ENCODE measurements around the gene ITK. TPM values are rescaled to one million over a fixed set of nuclear protein-coding genes. Genes with fewer than 3 reads are reported as not detected.

Gene ITK
- total RNA-seq, 1 donor, result not detected

DNA sequence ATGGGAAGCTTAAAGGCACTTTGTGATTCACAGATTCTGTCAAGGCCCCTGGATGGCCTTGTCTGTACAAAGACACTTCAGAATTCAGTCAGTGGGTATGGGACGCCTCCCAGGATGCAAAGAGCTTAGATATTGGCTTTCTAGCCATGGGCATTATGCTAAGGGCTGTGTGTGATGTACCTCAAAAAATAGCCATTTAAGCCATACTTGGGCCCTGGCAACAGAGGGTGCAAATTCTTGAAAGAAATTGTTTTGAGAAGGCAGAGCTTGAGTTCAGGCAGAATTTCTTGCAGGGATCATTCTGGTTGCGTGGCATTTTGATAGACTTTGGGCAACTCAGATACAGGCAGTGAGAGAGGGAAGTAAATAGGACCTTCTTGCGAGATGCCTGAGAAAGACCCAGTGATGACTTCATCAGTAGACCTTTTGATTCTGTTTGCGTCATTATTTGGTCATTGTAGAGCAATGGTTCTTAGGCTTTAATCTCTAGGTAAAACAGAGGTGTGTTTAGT lies 89.2 kb downstream of the ITK start:
- no peak for DNase-seq (ENCODE audit: low read depth)
- no peak overlapping the region for H3K4me3 ChIP-seq (ENCODE audit: low read depth, low read length)
- TF ChIP-seq, protein P1, sequence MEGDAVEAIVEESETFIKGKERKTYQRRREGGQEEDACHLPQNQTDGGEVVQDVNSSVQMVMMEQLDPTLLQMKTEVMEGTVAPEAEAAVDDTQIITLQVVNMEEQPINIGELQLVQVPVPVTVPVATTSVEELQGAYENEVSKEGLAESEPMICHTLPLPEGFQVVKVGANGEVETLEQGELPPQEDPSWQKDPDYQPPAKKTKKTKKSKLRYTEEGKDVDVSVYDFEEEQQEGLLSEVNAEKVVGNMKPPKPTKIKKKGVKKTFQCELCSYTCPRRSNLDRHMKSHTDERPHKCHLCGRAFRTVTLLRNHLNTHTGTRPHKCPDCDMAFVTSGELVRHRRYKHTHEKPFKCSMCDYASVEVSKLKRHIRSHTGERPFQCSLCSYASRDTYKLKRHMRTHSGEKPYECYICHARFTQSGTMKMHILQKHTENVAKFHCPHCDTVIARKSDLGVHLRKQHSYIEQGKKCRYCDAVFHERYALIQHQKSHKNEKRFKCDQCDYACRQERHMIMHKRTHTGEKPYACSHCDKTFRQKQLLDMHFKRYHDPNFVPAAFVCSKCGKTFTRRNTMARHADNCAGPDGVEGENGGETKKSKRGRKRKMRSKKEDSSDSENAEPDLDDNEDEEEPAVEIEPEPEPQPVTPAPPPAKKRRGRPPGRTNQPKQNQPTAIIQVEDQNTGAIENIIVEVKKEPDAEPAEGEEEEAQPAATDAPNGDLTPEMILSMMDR (IDR thresholded peaks at IDR 0.05; ENCODE audit: insufficient read depth, low read depth, low read length), result no peak

DNA sequence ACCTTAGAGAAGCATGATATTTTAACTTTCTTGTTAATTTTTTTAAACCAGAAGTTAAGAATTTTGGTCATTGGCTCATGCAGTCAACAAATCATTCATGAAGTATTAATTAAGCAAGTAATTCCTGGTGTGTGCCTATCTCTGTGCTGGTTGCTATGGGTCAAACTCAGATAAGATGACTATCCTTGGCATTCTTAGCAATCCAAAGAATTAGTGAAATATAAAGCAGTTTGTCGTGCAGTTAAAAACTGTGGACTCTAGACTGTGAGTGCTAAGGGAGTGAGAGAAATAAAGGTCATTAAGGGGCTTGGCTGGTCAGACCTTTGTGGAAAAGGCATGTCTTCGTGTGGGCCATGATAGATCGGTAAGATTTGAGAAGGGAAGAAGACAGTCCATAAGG lies 90.1 kb downstream of the ITK start:
- DNase-seq (ENCODE audit: low read depth), result no peak
- no peak overlapping the region for H3K4me3 ChIP-seq (ENCODE audit: low read depth, low read length)
- TF ChIP-seq, protein P1 (IDR thresholded peaks at IDR 0.05; ENCODE audit: insufficient read depth, low read depth, low read length), result no peak

DNA sequence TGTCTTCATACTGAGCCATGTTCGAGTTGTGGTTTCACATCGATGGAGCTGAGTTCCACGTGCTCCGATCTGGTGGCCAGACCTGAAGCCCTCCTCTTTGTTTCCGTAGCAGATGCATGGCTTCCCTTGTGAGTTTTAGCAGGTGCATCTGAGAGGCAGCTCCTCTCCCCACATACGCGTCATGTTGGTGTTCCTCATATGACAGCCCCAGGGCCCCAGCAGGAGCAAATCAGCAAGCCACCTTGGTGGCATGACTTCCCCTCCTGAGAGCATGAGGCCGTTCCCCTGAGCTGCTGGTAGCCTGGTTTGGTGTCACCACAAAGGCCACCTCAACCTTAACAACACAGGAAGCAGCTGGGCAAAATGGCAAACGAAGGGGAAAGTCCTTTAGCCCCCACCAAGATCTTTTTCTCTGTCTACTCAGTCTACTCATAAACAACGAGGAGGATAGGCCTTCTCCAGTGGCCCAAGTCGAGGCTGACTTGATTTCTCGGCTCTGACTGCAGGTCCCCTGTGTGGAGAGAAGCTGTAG lies 91.2 kb downstream of the ITK start:
- TF ChIP-seq, protein P1 (IDR thresholded peaks at IDR 0.05; ENCODE audit: insufficient read depth, low read depth, low read length), result no peak
- H3K4me3 ChIP-seq (ENCODE audit: low read depth, low read length), result no peak overlapping the region
- DNase-seq (ENCODE audit: low read depth), result no peak

DNA sequence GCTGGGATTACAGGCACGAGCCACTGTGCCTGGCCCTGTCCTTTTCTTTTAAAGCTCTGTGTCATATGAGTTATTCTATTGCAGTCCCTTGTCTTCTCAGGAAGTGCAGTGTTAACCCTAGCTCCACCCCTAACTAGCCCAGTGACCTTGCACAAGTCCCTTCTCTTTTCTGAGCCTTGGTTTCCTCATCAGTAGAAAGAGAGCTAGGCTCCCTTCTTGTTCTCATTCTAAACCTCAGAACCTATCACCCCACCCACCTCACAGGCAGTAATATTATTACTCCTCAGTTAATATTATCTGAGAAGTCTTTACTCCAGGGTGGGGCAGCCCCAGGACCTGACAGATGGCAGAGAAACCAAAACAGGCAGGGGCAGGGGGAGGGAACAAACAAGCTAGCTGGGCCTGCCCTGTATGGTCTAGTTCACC lies 92.5 kb downstream of the ITK start:
- H3K4me3 ChIP-seq (ENCODE audit: low read depth, low read length), result no peak overlapping the region
- TF ChIP-seq, protein P1 (IDR thresholded peaks at IDR 0.05; ENCODE audit: insufficient read depth, low read depth, low read length), result no peak
- no peak for DNase-seq (ENCODE audit: low read depth)

DNA sequence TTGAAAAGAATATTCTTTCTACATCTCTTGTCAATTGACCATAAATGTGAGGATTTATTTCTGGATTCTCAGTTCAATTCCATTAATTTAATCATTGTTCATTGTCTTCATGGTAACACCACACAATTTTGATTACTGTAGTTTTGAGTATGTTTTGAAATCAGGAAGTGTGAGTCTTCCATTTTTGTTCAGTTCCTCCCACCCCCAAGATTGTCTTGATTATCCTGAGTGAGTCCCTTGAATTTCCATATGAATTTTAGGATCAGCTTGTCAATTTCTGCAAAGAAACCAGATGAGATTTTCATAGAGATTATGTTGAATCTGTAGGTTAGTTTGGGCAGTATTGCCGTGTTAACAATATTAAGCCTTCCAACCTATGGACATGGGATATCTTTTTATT lies 94.8 kb downstream of the ITK start:
- no peak overlapping the region for H3K4me3 ChIP-seq (ENCODE audit: low read depth, low read length)
- TF ChIP-seq, protein P1 (IDR thresholded peaks at IDR 0.05; ENCODE audit: insufficient read depth, low read depth, low read length), result no peak
- no peak for DNase-seq (ENCODE audit: low read depth)

DNA sequence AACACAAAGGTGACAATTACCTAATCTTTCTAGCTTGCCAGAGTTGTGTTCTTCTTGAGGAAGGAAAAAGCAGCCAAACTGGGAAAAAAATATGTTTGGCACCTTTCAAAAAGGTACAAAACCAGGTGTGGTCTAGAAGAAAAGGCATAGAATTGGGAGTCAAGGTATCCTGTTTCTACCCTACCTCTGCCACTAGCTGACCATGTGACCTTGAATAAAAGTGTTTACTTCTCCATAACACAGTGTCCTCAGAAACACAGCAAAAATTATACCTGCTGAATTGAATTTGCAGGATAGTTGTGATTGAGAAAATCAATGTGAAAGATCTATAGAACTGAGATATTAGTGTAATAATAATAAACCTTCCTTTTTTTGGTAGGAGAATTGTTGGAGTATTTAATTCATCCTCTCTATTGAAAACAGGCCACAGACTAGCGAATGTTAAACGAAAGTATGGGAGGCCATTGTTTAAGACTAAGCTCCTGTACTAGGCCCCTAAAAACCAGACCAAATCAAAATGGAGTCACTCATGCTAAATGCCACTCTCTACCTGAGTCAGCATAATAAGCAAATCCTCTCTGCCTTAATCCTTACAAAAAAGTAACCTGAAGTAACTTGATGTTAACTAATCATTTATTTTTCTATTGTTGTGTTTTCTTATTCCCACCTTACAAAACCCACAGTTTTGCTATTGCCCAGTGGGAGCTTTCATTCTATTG lies 97.8 kb downstream of the ITK start:
- TF ChIP-seq, protein P1 (IDR thresholded peaks at IDR 0.05; ENCODE audit: insufficient read depth, low read depth, low read length), result no peak
- H3K4me3 ChIP-seq (ENCODE audit: low read depth, low read length), result no peak overlapping the region
- no peak for DNase-seq (ENCODE audit: low read depth)
